ENCODE results near the gene INTS1. TPM values are rescaled to one million over a fixed set of nuclear protein-coding genes. Genes with fewer than 3 reads are reported as not detected.

INTS1 gene
- polyA plus RNA-seq, 2 of the 4 experiments (the other 2 are of a cell fraction) = 14.6 to 48.1 TPM

- no peak for TF ChIP-seq CTCF (IDR thresholded peaks at IDR 0.05)
Measured at GRCh38 chr7:1468643-1469298, 35.4 kb downstream of the INTS1 start (continued).

GRCh38 chr7:1468203-1468602 is 36.0 kb downstream of the INTS1 start:
- no peak for FAIRE-seq
- CTCF ChIA-PET = no interaction called here

GRCh38 chr7:1466524-1467271 is 37.5 kb downstream of the INTS1 start:
- Histone ChIP-seq H3K4me2 (peak overlapping the region; percentile 42), H3K27ac (peak overlapping the region in 1 of 2 experiments; percentile 77; a peak in 3 of 6 replicates), H3K4me1 (peaks cover 36% of the 10 kb centered on the region), H3K4me3 (no peak overlapping the region), H3K9me3 (no peaks in the 10 kb centered on the region)
- DNase-seq (ENCODE audit: low read depth in 1 of 2, low spot score in 1 of 2) (peak; percentile 51 to 70), ATAC-seq (peak; percentile 16 to 47), FAIRE-seq (no peak)
- 67% methylated on average over 9 of the region's 17 CpGs for WGBS (ENCODE audit: missing lambda C conversion rate)
- POLR2A ChIA-PET = no interaction called here
- CTCF ChIA-PET = interaction anchor here (0.9 to 19.9 kb wide), 2 partner anchors 10 to 272 kb away, joined by 4 to 209 read pairs; no protein-coding TSS in a partner anchor
- TF ChIP-seq FOXS1 (CRISPR knock-in tag; IDR thresholded peaks at IDR 0.05) = no peak
- no peak for TF ChIP-seq SREBF2 (IDR thresholded peaks at IDR 0.05)
- TF ChIP-seq HMGXB4 (CRISPR knock-in tag; IDR thresholded peaks at IDR 0.05; ENCODE audit: borderline replicate concordance) = no peak
- TF ChIP-seq USF2 (IDR thresholded peaks at IDR 0.05) = no peak
- no peak for TF ChIP-seq HOXB13 (CRISPR knock-in tag; IDR thresholded peaks at IDR 0.05; ENCODE audit: low read depth)
- no peak for TF ChIP-seq ESRRA (IDR thresholded peaks at IDR 0.05; ENCODE audit: borderline replicate concordance, low read length)
- no peak for TF ChIP-seq TFCP2L1 (CRISPR knock-in tag; IDR thresholded peaks at IDR 0.05)
- no peak for TF ChIP-seq ZC3H11A (IDR thresholded peaks at IDR 0.05)
- no peak for TF ChIP-seq KDM1A (IDR thresholded peaks at IDR 0.05; ENCODE audit: low read depth)
- TF ChIP-seq CHD2 (IDR thresholded peaks at IDR 0.05; ENCODE audit: low read length, partially characterized antibody) = no peak

More at GRCh38 chr7:1468203-1468602, 36.0 kb downstream of the INTS1 start:
- ATAC-seq (no peak), DNase-seq (ENCODE audit: low read depth in 1 of 2, low spot score in 1 of 2) (no peak)
- TF ChIP-seq ELK1 (IDR thresholded peaks at IDR 0.05; ENCODE audit: low read depth, low read length) = no peak
- TF ChIP-seq HEYL (CRISPR knock-in tag; IDR thresholded peaks at IDR 0.05) = no peak
- POLR2A ChIA-PET = no interaction called here
- 0 out of 6 replicates have a peak overlapping the region, but pooled peaks of 1 of the 2 experiments have one; percentile 12 for H3K27ac ChIP-seq
- no peaks in the 10 kb centered on the region for H3K9me3 ChIP-seq
- no peak overlapping the region for H3K4me3 ChIP-seq
- H3K4me2 ChIP-seq = no peak overlapping the region
- 89% methylated on average over 12 of the region's 13 CpGs for WGBS (ENCODE audit: missing lambda C conversion rate)
- H3K4me1 ChIP-seq = peaks cover 21% of the 10 kb centered on the region

Measured in A549 (cell line).